Ovary (tissue), 9 donors: Measurements from ENCODE around the gene ZNF771. TPM values are rescaled to one million over a fixed set of nuclear protein-coding genes. Genes with fewer than 3 reads are reported as not detected.

Source experiments
- DNase-seq, 5 donors: peaks; one replicate each; pipeline ENCODE4 v3.0.0-alpha.2; 2019 to 2020
- H3K27ac ChIP-seq, 2 donors: fragments of 200-600 bp; one replicate each; pipeline versions ENCODE4 v1.5.1 to v1.8.0; 2019 to 2022
- H3K27me3 ChIP-seq: fragments of 200-600 bp; one replicate; pipeline ENCODE4 v1.8.0; 2022
- H3K36me3 ChIP-seq: fragments of 200-600 bp; sonication (generic); one replicate; pipeline ENCODE4 v1.5.1; 2019
- H3K4me1 ChIP-seq: one replicate; pipeline ENCODE4 v1.8.1; 2013; ENCODE audit warnings: mild to moderate bottlenecking, moderate library complexity; ENCODE audit not compliant: insufficient read depth
- H3K4me3 ChIP-seq: fragments of 200-600 bp; sonication (generic); one replicate; pipeline ENCODE4 v1.5.1; 2017
- H3K9me3 ChIP-seq, 2 donors: fragments of 200-600 bp in 1 of 2; sonication (generic) in 1 of 2; one replicate each; pipeline versions ENCODE4 v1.5.1 to v1.8.1; 2013 to 2019; ENCODE audit warnings: mild to moderate bottlenecking in 1 of 2, moderate library complexity in 1 of 2
- CTCF ChIP-seq, 3 donors: fragments of 450-650 bp in 2 of 3; fragments of 200-600 bp in 1 of 3; IDR thresholded peaks; one replicate each; pipeline versions ENCODE4 v1.5.1 to v1.8.0; 2016 to 2022; ENCODE audit warnings: antibody characterized with exemption in 3 of 3, mild to moderate bottlenecking in 1 of 3
- EP300 ChIP-seq: sonication (generic); formaldehyde crosslinking; IDR thresholded peaks from one replicate; pipeline ENCODE4 v1.6.1; 2017; ENCODE audit warnings: antibody characterized with exemption
- POLR2A ChIP-seq: fragments of 450-650 bp; IDR thresholded peaks from one replicate; pipeline ENCODE4 v1.6.1; 2017; ENCODE audit warnings: antibody characterized with exemption, mild to moderate bottlenecking, moderate library complexity
- WGBS, 3 donors: extraction: QIAGEN DNeasy Blood & Tissue Kit in 1 of 3; methylation state at CpG; one replicate each; pipeline versions ENCODE4 v1.1.5 to v1.1.7; 2013 to 2017; 5-methylcytosine and 5-hydroxymethylcytosine counted together
- intact Hi-C, 4 donors: fragments of 100-400 bp; cut with DNase I; formaldehyde crosslinking; loops; one replicate each; pipeline versions ENCODE4 v1.11.0 to v1.15.1; 2022 to 2023
- polyA plus RNA-seq, 2 donors: library from polyadenylated mRNA; stranded (reverse); fragments of 200-250 nt in 1 of 2; fragments of 350-450 nt in 1 of 2; fragmentation: Illumina TruSeq in 1 of 2; extraction: RNeasy Lipid Tissue Mini Kit (QIAGEN cat#74804) in 1 of 2; gene quantifications; one replicate each; pipeline ENCODE4 v1.2.3, GENCODE V29; 2013 to 2014
- total RNA-seq, 7 donors: library from RNA; depleted of rRNA in 2 of 7; stranded (reverse); fragments of >200 nt in 2 of 7; fragmentation: NEBNext Ultra II Directional in 3 of 7; extraction: Animal tissue kit (Norgen Biotek cat#: 25700) in 3 of 7; gene quantifications; one replicate each; pipeline versions ENCODE4 v1.1.0 to v1.2.4, GENCODE V29; 2016 to 2023
- donor health status: DM: no; HTN: no; CAD: no; lungs with moderate emphysema.
- donor health status: DM: no; HTN: no; CAD: no.
- donor health status: Bipolar disorder and iron deficiency.
- donor health status: DM: yes; HTN: yes; CAD: no.
- donor health status: DM: no; HTN: no; CAD: no.
- donor health status: DM: yes; HTN: yes; CAD: no.

Gene ZNF771
- total and polyA plus RNA-seq, 9 donors: 4.1 to 33.3 (median 15.9) TPM

GRCh38 chr16:30414159-30414558, 6.8 kb downstream of the ZNF771 start:
- peaks cover 7% of the 10 kb centered on the region for H3K4me1 ChIP-seq
- WGBS, 3 donors: 65 to 81% (median 75%) methylated on average over 5 of the region's 5 CpGs
- no peaks in the 10 kb centered on the region for H3K36me3 ChIP-seq
- no peak overlapping the region for H3K4me3 ChIP-seq
- DNase-seq: no peak
- intact Hi-C loops: loop anchor here in 1 of 4 donors (10.0 kb wide), 1 partner anchor 319 kb away; the partner anchor contains the start of genes TBX6 and YPEL3
- no peaks in the 10 kb centered on the region for H3K27me3 ChIP-seq
- TF ChIP-seq POLR2A: no peak
- no peak for TF ChIP-seq EP300
- no peak for TF ChIP-seq CTCF (IDR thresholded peaks at IDR 0.05)
- H3K27ac ChIP-seq: no peak overlapping the region
- no peaks in the 10 kb centered on the region for H3K9me3 ChIP-seq

GRCh38 chr16:30416047-30416603, 8.7 kb downstream of the ZNF771 start:
- TF ChIP-seq EP300: no peak
- TF ChIP-seq POLR2A: no peak
- no peak for TF ChIP-seq CTCF (IDR thresholded peaks at IDR 0.05)
- 90 to 94% (median 92%) methylated on average over 4 of the region's 4 CpGs for WGBS, 3 donors
- no peak overlapping the region for H3K27ac ChIP-seq

GRCh38 chr16:30416624-30417528, 9.5 kb downstream of the ZNF771 start:
- peak overlapping the region; percentile 3 to 69 for H3K27ac ChIP-seq
- no peaks in the 10 kb centered on the region for H3K36me3 ChIP-seq
- 44 to 54% (median 44%) methylated on average over 18 of the region's 18 CpGs for WGBS, 3 donors
- peak overlapping the region; percentile 46 for H3K4me3 ChIP-seq
- TF ChIP-seq POLR2A: no peak
- TF ChIP-seq EP300: no peak
- TF ChIP-seq CTCF (IDR thresholded peaks at IDR 0.05): no peak
- peaks cover 5% of the 10 kb centered on the region for H3K4me1 ChIP-seq
- intact Hi-C loops: loop anchor here in 2 of 4 donors (5.0 to 10.0 kb wide), 2 partner anchors 322 to 325 kb away; partner anchors contain the start of genes TBX6 (in 2 of the 2) and YPEL3 (in 1 of the 2)
- H3K27me3 ChIP-seq: no peaks in the 10 kb centered on the region
- H3K9me3 ChIP-seq: no peaks in the 10 kb centered on the region
- DNase-seq: no peak

More at GRCh38 chr16:30416047-30416603, 8.7 kb downstream of the ZNF771 start:
- H3K36me3 ChIP-seq: no peaks in the 10 kb centered on the region
- no peak overlapping the region for H3K4me3 ChIP-seq
- H3K27me3 ChIP-seq: no peaks in the 10 kb centered on the region
- DNase-seq: no peak
- H3K9me3 ChIP-seq: no peaks in the 10 kb centered on the region
- H3K4me1 ChIP-seq: peaks cover 5% of the 10 kb centered on the region
- intact Hi-C loops: loop anchor here in 2 of 4 donors (5.0 to 10.0 kb wide), 2 partner anchors 321 to 324 kb away; partner anchors contain the start of genes TBX6 (in 2 of the 2) and YPEL3 (in 1 of the 2)

GRCh38 chr16:30417529-30418349, 10.3 kb downstream of the ZNF771 start:
- Histone ChIP-seq H3K4me1 (peaks cover 5% of the 10 kb centered on the region), H3K27ac (peak overlapping the region; percentile 3 to 69), H3K9me3 (no peaks in the 10 kb centered on the region), H3K27me3 (no peaks in the 10 kb centered on the region), H3K4me3 (peak overlapping the region; percentile 46), H3K36me3 (no peaks in the 10 kb centered on the region)
- intact Hi-C loops: loop anchor here in 2 of 4 donors (5.0 to 10.0 kb wide), 2 partner anchors 323 to 325 kb away; partner anchors contain the start of genes TBX6 (in 2 of the 2) and YPEL3 (in 1 of the 2)
- TF ChIP-seq CTCF (IDR thresholded peaks at IDR 0.05): no peak
- TF ChIP-seq EP300: no peak
- no peak for TF ChIP-seq POLR2A
- peak; percentile 75 to 91 (median 84) for DNase-seq
- 0 to 2% (median 1%) methylated on average over 93 to 140 of the region's 140 CpGs for WGBS, 3 donors
